ENCODE data around the gene ADSL. TPM values are rescaled to one million over a fixed set of nuclear protein-coding genes. Genes with fewer than 3 reads are reported as not detected.

The ADSL gene
- total and polyA plus RNA-seq, 5 donors: 31.7 to 51.0 (median 39.1) TPM

DNA sequence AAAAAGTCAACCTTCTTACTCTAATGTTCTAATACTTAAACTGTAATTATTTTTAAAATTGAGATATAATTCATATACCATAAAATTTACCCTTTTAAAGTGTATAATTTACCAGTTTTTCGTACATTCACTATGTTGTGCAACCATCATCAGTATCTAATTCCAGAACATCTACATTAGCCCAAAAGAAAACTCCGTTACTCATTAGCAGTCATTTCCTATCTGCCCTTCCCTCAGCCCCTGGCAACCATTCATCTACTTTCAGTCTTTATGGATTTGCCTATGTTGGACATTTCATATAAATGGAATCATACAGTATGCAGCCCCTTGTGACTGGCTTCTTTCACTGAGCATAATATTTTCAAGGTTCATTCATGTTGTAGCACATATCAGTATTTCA is 46.3 kb downstream of the ADSL start:
- H3K9me3 ChIP-seq (ENCODE audit: control insufficient read depth, low read length): no peaks in the 10 kb centered on the region
- no peak for ATAC-seq
- H3K27me3 ChIP-seq (ENCODE audit: control insufficient read depth, insufficient read depth): no peaks in the 10 kb centered on the region
- H3K4me3 ChIP-seq (ENCODE audit: low read length): no peak overlapping the region
- H3K27ac ChIP-seq (ENCODE audit: low read length): no peak overlapping the region
- H3K4me1 ChIP-seq (ENCODE audit: control insufficient read depth, insufficient read depth, low read length): no peaks in the 10 kb centered on the region
- DNase-seq: no peak
- intact Hi-C loops (cut with DNase I): no loop called here
- 79% methylated on average over 2 of the region's 2 CpGs for WGBS

DNA sequence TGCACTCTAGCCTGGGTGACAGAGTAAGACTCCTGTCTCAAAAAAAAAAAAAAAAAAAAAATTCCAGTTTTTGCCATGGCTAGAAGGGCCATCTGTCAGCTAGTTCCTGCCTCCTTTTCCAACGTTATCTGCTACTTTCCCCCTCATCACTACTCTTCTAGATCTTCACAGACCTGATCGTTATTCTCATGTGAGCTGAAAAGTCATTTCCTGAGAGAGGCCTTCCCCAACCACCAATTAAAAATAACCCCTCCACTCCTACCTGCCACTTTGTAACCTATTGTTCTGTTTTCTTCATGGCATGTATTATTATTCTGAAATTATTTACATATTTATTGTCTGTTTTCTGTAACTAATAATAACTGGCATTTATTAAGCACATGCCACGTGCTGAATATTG is 48.3 kb downstream of the ADSL start:
- Histone ChIP-seq H3K27ac (ENCODE audit: low read length) (no peak overlapping the region), H3K27me3 (ENCODE audit: control insufficient read depth, insufficient read depth) (no peaks in the 10 kb centered on the region), H3K4me1 (ENCODE audit: control insufficient read depth, insufficient read depth, low read length) (no peaks in the 10 kb centered on the region), H3K9me3 (ENCODE audit: control insufficient read depth, low read length) (no peaks in the 10 kb centered on the region), H3K4me3 (ENCODE audit: low read length) (no peak overlapping the region)
- DNase-seq (no peak), ATAC-seq (no peak)
- 71% methylated on average over 3 of the region's 3 CpGs for WGBS
- intact Hi-C loops (cut with DNase I): no loop called here

DNA sequence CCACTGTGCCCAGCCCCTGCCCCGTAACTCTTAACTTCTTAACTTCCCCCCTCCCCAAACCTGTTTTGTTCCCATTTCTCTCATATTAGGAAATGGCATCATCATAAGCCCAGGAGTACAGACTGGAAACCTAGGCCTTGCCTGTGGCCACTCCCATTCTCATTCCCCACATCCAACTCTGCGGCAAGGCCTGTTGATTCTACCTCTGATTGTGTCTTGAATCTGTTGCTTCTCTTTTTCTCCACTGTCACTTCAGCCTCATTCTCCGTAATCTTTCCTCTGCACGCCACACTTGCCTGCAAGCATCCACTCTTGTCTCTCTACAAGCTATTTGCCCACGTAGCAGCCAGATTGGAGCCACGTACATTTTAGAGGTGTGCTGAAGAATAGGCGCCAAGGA is 49.3 kb downstream of the ADSL start:
- DNase-seq (no peak), ATAC-seq (no peak)
- no peak overlapping the region for H3K27ac ChIP-seq (ENCODE audit: low read length)
- no peak overlapping the region for H3K4me3 ChIP-seq (ENCODE audit: low read length)
- intact Hi-C loops (cut with DNase I): no loop called here
- H3K9me3 ChIP-seq (ENCODE audit: control insufficient read depth, low read length): no peaks in the 10 kb centered on the region
- no peaks in the 10 kb centered on the region for H3K4me1 ChIP-seq (ENCODE audit: control insufficient read depth, insufficient read depth, low read length)
- H3K27me3 ChIP-seq (ENCODE audit: control insufficient read depth, insufficient read depth): no peaks in the 10 kb centered on the region
- WGBS: 93% methylated on average over 7 of the region's 7 CpGs

DNA sequence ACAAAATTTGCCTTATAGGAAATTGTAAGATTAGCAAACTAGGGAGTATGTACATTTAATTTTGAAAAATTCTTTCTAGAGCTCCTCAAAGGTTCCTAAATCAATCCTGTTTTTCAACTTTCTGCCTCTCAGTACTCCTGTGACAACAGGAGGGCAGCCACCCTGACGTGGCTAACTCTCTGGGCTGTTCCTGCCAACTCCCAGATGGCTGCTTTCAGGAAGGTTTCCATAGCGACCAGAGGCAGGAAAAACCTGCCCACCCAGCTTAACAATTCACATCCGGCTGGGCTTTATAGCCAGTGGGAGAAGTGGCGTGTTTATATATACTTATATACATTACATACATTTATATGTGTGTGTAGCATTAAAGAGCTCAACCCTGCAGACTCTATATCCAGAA is 50.6 kb downstream of the ADSL start:
- DNase-seq (peak in 1 of 3 donors; percentile 55), ATAC-seq (peak; percentile 73 to 83)
- no peak overlapping the region for H3K4me3 ChIP-seq (ENCODE audit: low read length)
- no peaks in the 10 kb centered on the region for H3K4me1 ChIP-seq (ENCODE audit: control insufficient read depth, insufficient read depth, low read length)
- no peak overlapping the region for H3K27ac ChIP-seq (ENCODE audit: low read length)
- WGBS: 48% methylated on average over 4 of the region's 4 CpGs
- no peaks in the 10 kb centered on the region for H3K27me3 ChIP-seq (ENCODE audit: control insufficient read depth, insufficient read depth)
- intact Hi-C loops (cut with DNase I): no loop called here
- no peaks in the 10 kb centered on the region for H3K9me3 ChIP-seq (ENCODE audit: control insufficient read depth, low read length)

DNA sequence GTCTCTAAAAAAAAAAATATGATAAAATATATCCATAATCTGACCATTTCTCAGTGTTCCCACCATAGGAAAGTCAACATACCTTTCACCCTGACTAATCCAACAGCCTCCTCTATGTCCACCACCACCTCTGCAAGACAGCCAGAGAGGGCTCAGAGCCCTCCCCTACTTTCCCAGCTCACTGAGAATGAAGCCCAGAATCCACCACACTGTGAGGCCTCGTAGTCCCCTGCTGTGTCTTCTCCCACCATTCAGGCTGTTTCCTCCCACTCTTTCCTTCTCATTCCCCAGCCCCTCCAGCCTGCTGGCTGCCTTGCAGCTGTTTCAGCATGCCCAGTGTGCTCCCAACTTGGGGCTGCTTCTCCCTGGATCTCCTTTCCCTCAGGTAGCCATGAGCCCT is 51.1 kb downstream of the ADSL start:
- intact Hi-C loops (cut with DNase I): no loop called here
- WGBS: 40% methylated on average over 1 of the region's 1 CpG
- Histone ChIP-seq H3K4me3 (ENCODE audit: low read length) (no peak overlapping the region), H3K9me3 (ENCODE audit: control insufficient read depth, low read length) (no peaks in the 10 kb centered on the region), H3K27me3 (ENCODE audit: control insufficient read depth, insufficient read depth) (no peaks in the 10 kb centered on the region), H3K27ac (ENCODE audit: low read length) (no peak overlapping the region), H3K4me1 (ENCODE audit: control insufficient read depth, insufficient read depth, low read length) (no peaks in the 10 kb centered on the region)
- no peak for DNase-seq
- peak; percentile 20 to 24 for ATAC-seq

DNA sequence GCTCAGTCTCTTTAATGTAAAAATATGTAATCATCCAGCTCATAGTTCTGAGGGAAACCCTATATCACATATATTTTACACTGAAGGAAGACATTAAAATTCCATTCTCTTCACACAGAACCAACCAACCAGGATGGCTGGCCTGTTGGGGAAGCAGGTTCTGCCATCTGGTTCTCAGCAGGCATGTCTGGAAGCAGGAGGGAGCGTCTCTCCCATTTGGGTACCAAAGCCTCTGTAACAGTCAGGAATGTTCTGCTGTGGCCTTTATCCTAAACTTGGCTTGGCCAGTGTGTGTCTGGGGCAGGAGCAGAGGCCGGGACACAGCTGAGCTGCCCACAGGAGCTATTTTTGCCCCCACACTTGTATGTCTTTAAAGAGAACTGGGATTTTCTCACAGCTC is 53.3 kb downstream of the ADSL start:
- DNase-seq (no peak), ATAC-seq (peak in 1 of 2 donors; percentile 28)
- Histone ChIP-seq H3K9me3 (ENCODE audit: control insufficient read depth, low read length) (no peaks in the 10 kb centered on the region), H3K27ac (ENCODE audit: low read length) (no peak overlapping the region), H3K4me1 (ENCODE audit: control insufficient read depth, insufficient read depth, low read length) (no peaks in the 10 kb centered on the region), H3K27me3 (ENCODE audit: control insufficient read depth, insufficient read depth) (no peaks in the 10 kb centered on the region), H3K4me3 (ENCODE audit: low read length) (no peak overlapping the region)
- intact Hi-C loops (cut with DNase I): no loop called here
- WGBS: 59% methylated on average over 2 of the region's 2 CpGs

DNA sequence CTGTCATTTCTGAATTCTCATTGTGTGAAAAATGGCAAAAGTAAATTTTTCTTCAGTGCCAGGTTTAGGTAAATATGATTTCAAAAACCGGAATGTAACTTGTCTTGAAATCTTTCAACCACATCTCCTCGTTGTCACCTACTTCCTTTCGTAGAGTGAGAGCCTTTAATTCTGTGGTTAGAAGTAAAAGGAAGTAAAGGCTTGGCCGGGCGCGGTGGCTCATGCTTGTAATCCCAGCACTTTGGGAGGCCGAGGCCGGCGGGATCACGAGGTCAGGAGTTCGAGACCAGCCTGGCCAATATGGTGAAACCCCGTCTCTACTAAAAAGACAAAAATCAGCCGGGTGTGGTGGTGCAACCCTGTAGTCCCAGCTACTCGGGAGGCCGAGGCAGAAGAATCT is 53.9 kb downstream of the ADSL start:
- Histone ChIP-seq H3K27ac (ENCODE audit: low read length) (no peak overlapping the region), H3K27me3 (ENCODE audit: control insufficient read depth, insufficient read depth) (no peaks in the 10 kb centered on the region), H3K4me1 (ENCODE audit: control insufficient read depth, insufficient read depth, low read length) (no peaks in the 10 kb centered on the region), H3K9me3 (ENCODE audit: control insufficient read depth, low read length) (no peaks in the 10 kb centered on the region), H3K4me3 (ENCODE audit: low read length) (no peak overlapping the region)
- 87% methylated on average over 15 of the region's 15 CpGs for WGBS
- peak in 1 of 3 donors; percentile 55 for DNase-seq
- intact Hi-C loops (cut with DNase I): no loop called here
- no peak for ATAC-seq

DNA sequence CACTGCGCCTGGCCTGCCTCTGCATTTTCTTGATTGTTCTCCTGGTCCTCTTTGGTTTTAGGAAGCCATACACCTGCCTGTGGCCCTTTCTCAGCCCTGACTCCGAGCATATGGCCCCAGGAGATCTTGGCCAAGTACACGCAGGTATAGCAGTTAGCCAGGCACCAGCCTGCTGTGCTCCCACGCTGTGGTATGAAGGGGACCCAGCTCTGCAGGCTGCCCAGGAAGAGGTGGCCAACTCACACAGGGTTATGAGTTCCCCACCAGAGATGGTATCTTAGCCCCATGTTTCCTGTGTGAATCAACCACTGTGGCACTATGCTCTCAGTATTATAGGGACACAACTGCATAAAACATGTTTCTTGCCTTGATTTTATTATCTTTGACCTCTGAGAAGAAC is 55.2 kb downstream of the ADSL start:
- ATAC-seq: no peak
- Histone ChIP-seq H3K4me1 (ENCODE audit: control insufficient read depth, insufficient read depth, low read length) (no peaks in the 10 kb centered on the region), H3K27ac (ENCODE audit: low read length) (no peak overlapping the region), H3K27me3 (ENCODE audit: control insufficient read depth, insufficient read depth) (no peaks in the 10 kb centered on the region), H3K9me3 (ENCODE audit: control insufficient read depth, low read length) (no peaks in the 10 kb centered on the region), H3K4me3 (ENCODE audit: low read length) (no peak overlapping the region)
- DNase-seq: no peak
- intact Hi-C loops (cut with DNase I): no loop called here
- 92% methylated on average over 4 of the region's 4 CpGs for WGBS

DNA sequence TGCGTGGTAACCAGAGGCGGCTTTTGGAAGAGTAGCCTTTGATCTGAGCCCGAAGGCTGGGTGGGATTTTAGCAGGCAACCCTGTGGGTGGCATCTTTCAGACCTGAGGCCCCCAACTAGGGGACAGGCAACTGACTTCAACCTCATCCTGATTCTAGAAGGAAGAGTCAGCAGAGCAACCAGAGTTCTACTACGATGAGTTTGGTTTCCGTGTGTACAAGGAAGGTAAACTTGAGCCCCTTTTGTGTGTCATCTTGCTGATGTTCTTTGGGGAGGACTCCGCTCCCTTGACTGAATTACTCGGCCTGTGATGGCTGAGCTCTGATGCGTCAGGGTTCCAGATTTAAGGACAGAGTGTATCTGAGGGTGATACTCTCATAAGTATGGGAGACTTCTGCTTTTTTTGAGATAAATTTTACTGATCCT is 55.7 kb downstream of the ADSL start:
- ATAC-seq: no peak
- intact Hi-C loops (cut with DNase I): no loop called here
- no peak overlapping the region for H3K4me3 ChIP-seq (ENCODE audit: low read length)
- no peaks in the 10 kb centered on the region for H3K27me3 ChIP-seq (ENCODE audit: control insufficient read depth, insufficient read depth)
- no peaks in the 10 kb centered on the region for H3K9me3 ChIP-seq (ENCODE audit: control insufficient read depth, low read length)
- WGBS: 94% methylated on average over 8 of the region's 8 CpGs
- no peak overlapping the region for H3K27ac ChIP-seq (ENCODE audit: low read length)
- DNase-seq: no peak
- no peaks in the 10 kb centered on the region for H3K4me1 ChIP-seq (ENCODE audit: control insufficient read depth, insufficient read depth, low read length)

DNA sequence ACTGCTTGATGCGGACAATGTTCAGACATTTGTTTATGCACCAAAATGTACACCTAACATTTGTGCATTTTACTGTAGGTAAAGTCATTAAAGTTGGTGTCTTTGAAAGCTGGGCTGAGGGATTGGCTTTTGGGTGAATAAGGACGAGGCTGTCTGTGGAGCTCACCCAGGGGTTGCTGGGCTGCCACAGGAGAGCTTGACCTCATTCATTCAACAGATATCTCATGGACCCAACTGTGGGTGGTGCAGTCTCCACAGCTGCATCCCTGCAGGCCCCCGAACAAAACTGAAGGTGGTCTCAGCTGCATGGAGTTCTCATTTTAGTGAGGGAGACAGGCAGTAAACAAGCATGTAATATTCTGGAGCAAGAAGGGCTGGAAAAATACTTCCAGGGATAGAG is 56.8 kb downstream of the ADSL start:
- Histone ChIP-seq H3K4me1 (ENCODE audit: control insufficient read depth, insufficient read depth, low read length) (no peaks in the 10 kb centered on the region), H3K27me3 (ENCODE audit: control insufficient read depth, insufficient read depth) (no peaks in the 10 kb centered on the region), H3K4me3 (ENCODE audit: low read length) (no peak overlapping the region), H3K27ac (ENCODE audit: low read length) (no peak overlapping the region), H3K9me3 (ENCODE audit: control insufficient read depth, low read length) (no peaks in the 10 kb centered on the region)
- intact Hi-C loops (cut with DNase I): no loop called here
- no peak for DNase-seq
- WGBS: 94% methylated on average over 3 of the region's 3 CpGs
- no peak for ATAC-seq

DNA sequence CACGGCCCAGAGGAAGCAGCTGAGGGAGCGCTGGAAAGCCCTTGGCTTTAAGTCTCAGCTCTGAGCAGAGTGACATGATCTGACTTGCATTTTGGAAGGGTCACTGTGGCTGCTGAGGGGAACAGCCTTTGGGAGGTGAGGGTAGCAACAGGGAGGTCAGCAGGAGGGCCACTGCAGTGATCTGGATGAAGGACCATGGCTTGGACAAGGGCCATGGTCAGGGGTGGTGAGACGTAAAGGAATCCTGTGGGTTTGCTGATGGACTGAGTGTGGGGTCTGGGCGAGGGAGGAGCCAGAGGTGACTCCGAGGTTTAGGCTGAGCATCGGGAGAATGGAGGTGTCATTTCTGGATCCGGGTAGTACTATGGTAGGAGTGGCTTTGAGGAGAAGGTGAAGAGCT is 57.4 kb downstream of the ADSL start:
- no peaks in the 10 kb centered on the region for H3K4me1 ChIP-seq (ENCODE audit: control insufficient read depth, insufficient read depth, low read length)
- no peak overlapping the region for H3K4me3 ChIP-seq (ENCODE audit: low read length)
- DNase-seq (no peak), ATAC-seq (no peak)
- no peaks in the 10 kb centered on the region for H3K27me3 ChIP-seq (ENCODE audit: control insufficient read depth, insufficient read depth)
- intact Hi-C loops (cut with DNase I): no loop called here
- H3K27ac ChIP-seq (ENCODE audit: low read length): no peak overlapping the region
- 88% methylated on average over 7 of the region's 7 CpGs for WGBS
- H3K9me3 ChIP-seq (ENCODE audit: control insufficient read depth, low read length): no peaks in the 10 kb centered on the region

Measured in right cardiac atrium (tissue), 5 donors.